Activated CD8-positive, alpha-beta T cell treated with anti-CD3 and anti-CD28 coated beads, Interleukin-2, amount 10 ng/mL, durations not matched to agents 7 days and 5 days (primary cell): Measurements from ENCODE around the gene PLA2G4D. TPM values are rescaled to one million over a fixed set of nuclear protein-coding genes. Genes with fewer than 3 reads are reported as not detected.

Experiments used
- ATAC-seq: fragments of 150-1000 bp; cut with Tn5 transposase; one replicate; pipeline ENCODE4 v1.10.0; 2021; ENCODE audit warnings: moderate library complexity
- CTCF ChIA-PET: fragments of 350-600 bp; sonication (Branson Sonifier 250); formaldehyde crosslinking; loops from one replicate; lab custom pipeline; 2021; ENCODE audit warnings: antibody characterized with exemption; lab: Charles Lee
- POLR2A ChIA-PET: fragments of 350-600 bp; sonication (Branson Sonifier 250); formaldehyde crosslinking; loops from one replicate; lab custom pipeline; 2021; ENCODE audit warnings: antibody characterized with exemption; lab: Charles Lee
- DNase-seq: peaks from one replicate; pipeline ENCODE4 v3.0.0-alpha.2; 2020
- H3K27ac Mint-ChIP-seq: one replicate; pipeline ENCODE4 v1.8.0; 2021; ENCODE audit warnings: mild to moderate bottlenecking, mixed read lengths
- H3K27me3 Mint-ChIP-seq: one replicate; pipeline ENCODE4 v1.8.0; 2021; ENCODE audit warnings: low read depth, mixed read lengths
- H3K36me3 Mint-ChIP-seq: one replicate; pipeline ENCODE4 v1.8.0; 2021; ENCODE audit warnings: low read depth, mixed read lengths
- H3K4me1 Mint-ChIP-seq: one replicate; pipeline ENCODE4 v1.8.0; 2021; ENCODE audit warnings: low read depth, mixed read lengths
- H3K4me3 Mint-ChIP-seq: one replicate; pipeline ENCODE4 v1.8.0; 2021; ENCODE audit warnings: mild to moderate bottlenecking, mixed read lengths
- H3K9me3 Mint-ChIP-seq: one replicate; pipeline ENCODE4 v1.8.0; 2022; ENCODE audit warnings: mixed read lengths; ENCODE audit not compliant: insufficient read depth
- total RNA-seq, 2 experiments: library from RNA; stranded (reverse); gene quantifications; one replicate each; pipeline ENCODE4 v1.2.3, GENCODE V29; 2021

PLA2G4D gene
- total RNA-seq, 2 experiments from 2014 or later = not detected

DNA sequence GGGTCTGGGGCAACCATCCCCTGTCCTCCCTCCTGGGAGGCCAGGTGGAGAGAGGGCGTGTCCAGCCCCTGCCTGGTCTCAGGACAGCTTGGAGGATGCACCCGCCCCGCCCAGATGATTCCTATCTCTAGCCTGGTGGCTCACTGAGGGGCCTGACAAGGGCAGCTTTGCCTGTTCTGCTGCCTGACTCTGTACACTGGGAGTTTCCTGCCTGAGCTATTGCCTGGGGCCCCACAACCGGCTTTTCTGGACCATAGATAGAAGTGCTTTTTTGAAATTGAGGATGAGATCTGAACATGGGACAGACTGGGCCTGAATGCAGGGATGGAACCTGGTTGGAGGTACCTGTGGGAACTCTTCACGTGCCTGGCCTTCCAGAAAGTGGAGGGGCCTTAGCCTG lies 72.8 kb downstream of the PLA2G4D start:
- Mint-ChIP-seq H3K4me3 (no peak overlapping the region), H3K36me3 (no peaks in the 10 kb centered on the region), H3K27ac (no peak overlapping the region), H3K27me3 (peaks cover 4% of the 10 kb centered on the region), H3K9me3 (no peaks in the 10 kb centered on the region), H3K4me1 (no peaks in the 10 kb centered on the region)
- ATAC-seq (no peak), DNase-seq (no peak)
- CTCF ChIA-PET = interaction anchor here (0.9 kb wide), 1 partner anchor 32 kb away, joined by 3 read pairs; no protein-coding TSS in a partner anchor
- POLR2A ChIA-PET = no interaction called here

DNA sequence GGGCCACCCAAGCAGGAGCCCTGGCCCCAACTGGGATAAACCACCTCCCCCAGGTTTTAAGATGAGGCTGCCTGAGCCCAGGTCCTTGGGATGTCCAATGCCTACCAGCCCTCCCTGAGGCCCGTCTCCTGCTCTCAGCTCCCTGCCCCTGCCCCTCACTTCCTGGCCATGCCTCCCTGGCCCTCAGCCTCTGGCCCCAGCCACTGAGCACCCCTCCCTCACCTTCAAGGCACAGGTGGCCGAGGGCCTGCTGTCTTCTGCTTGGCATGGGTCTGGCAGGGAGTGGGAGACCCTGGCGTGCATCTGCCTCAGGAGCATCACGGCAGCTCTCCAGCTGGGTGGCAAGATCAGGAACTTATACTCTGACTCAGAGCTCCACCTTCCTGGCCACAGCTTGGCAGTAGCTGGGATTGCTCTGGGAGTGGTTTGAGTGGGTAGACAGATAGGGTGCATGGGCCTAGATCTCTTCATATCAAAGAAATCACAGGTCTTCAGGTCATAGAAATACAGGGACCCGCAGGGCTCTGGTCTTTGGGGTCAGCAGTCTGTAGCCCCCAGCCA lies 73.6 kb downstream of the PLA2G4D start, which contains the start of gene PLA2G4E:
Gene PLA2G4E, minus strand, starts transcription at position 330 of the 561 bp plus-strand sequence. Its CDS starts 12 bp downstream, at position 318.
- no peaks in the 10 kb centered on the region for H3K9me3 Mint-ChIP-seq

DNA sequence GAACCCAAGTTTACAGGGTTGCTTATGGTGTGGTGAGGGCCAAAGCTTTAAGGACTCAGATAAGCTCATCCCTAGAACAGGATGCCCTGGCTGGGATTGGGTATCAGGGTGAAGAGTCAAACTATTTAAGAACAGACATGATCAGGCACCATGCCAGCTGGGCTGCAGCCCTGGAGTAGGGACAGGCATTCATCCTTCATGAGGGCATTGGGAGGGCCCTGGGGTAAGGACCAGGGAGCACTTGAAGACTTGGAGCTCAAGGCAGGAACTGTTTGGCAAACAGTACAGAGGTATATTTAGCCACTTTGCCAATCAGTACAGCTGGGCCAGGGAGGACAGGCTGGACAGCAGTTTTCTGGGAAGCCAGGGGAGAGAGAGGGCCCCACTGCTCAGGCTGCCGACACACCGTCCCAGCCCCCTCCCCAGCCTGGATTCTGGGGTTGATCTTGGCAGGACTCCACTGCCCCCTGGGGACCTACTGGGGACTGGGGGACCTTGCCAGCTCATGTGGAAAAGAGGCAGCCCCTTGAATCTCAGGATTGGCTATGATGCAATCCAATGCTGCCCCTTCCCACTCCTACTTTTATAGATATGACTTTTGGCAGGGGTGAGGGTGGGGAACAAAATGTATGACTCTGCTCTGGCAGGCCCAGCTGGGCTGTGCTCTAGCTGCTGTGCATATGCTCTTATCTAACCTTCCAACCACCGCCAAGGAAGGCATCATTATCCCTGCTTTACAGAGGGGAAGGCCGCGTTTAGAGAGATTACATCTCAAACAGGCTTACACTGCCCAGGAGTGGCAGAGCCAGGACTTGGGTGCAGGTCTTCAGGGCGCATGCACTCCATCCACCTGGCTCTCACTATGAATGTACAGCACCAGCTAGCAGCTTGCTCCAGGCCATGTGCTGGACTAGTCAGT lies 75.8 kb downstream of the PLA2G4D start:
- H3K4me1 Mint-ChIP-seq = no peaks in the 10 kb centered on the region
- DNase-seq (no peak), ATAC-seq (no peak)
- H3K4me3 Mint-ChIP-seq = no peak overlapping the region
- no peaks in the 10 kb centered on the region for H3K36me3 Mint-ChIP-seq
- ChIA-PET POLR2A (no interaction called here), CTCF (interaction anchor here (0.9 to 1.4 kb wide), 2 partner anchors 29 to 38 kb away, joined by 3 to 4 read pairs; no protein-coding TSS in a partner anchor)
- no peak overlapping the region for H3K27ac Mint-ChIP-seq
- peaks cover 2% of the 10 kb centered on the region for H3K27me3 Mint-ChIP-seq
- H3K9me3 Mint-ChIP-seq = no peaks in the 10 kb centered on the region

More for the DNA sequence above, 73.6 kb downstream of the PLA2G4D start, which contains the start of gene PLA2G4E:
- Mint-ChIP-seq H3K36me3 (no peaks in the 10 kb centered on the region), H3K27ac (no peak within 1 kb of the TSS), H3K4me1 (no peaks in the 10 kb centered on the region), H3K27me3 (peaks cover 2% of the 10 kb centered on the region), H3K4me3 (no peak within 1 kb of the TSS)
- POLR2A ChIA-PET = no interaction called here
- no peak for DNase-seq
- no peak for ATAC-seq
- CTCF ChIA-PET = interaction anchor here (1.1 kb wide), 1 partner anchor 31 kb away, joined by 4 read pairs; no protein-coding TSS in a partner anchor

Other genes with a start within 250 kb of the PLA2G4D start
- gene SPTBN5, start 200.5 kb downstream of the PLA2G4D start, total RNA-seq = under 1 TPM; 0.16 to 0.21 TPM
- gene EHD4, start 122.0 kb downstream of the PLA2G4D start, total RNA-seq = 1 to 10 TPM; 6.9 to 8.0 TPM
- not detected for gene PLA2G4E, start 73.5 kb downstream of the PLA2G4D start, total RNA-seq
- gene PLA2G4F, start 62.1 kb upstream of the PLA2G4D start, total RNA-seq = not detected
- gene VPS39, start 113.7 kb upstream of the PLA2G4D start, total RNA-seq = 10 to 100 TPM; 61.0 to 65.7 TPM
- 10 to 100 TPM; 19.0 to 22.9 TPM for gene GANC, start 178.6 kb upstream of the PLA2G4D start, total RNA-seq
- gene TMEM87A, start 178.9 kb upstream of the PLA2G4D start, total RNA-seq = 10 to 100 TPM; 31.2 to 33.1 TPM